CD4-positive, alpha-beta T cell treated with Interleukin-17A for 4 hours (primary cell): ENCODE measurements around the gene PAX6.
"Not testable (repeated sequence)": the region's sequence is repeated elsewhere in the genome, so short reads cannot be mapped to it uniquely, and the experiment has no call there.

Source experiments
- DNase-seq: peaks from one replicate; pipeline ENCODE4 v3.0.0-alpha.2; 2020; ENCODE audit warnings: mixed read lengths

PAX6 gene

GRCh38 chr11:31763296-31763695, 47.8 kb downstream of the PAX6 start:
- no peak for DNase-seq

DNA sequence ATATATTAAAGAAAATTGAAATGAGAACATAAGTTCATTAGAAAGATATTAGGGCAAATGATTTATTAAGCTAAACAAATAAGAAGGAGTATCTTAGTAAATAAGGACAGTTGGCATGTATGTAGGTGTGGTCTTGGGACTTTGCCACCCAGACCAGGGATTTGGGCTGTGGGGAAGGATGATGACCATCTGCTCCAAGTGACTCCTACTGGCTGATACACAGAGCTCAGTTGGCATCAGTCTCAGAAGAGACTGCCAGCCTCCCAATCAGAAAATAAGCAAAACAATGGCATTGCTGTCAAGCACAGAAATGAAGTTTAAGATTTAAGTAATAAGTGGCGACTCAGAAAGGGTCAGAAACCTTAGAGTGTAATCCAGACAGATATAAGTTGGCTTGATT, 49.5 kb downstream of the PAX6 start:
- no peak for DNase-seq

- DNase-seq: no peak
These were observed 53.8 kb downstream of the PAX6 start for GRCh38 chr11:31757260-31757835.

GRCh38 chr11:31747581-31747980, 63.5 kb downstream of the PAX6 start:
- DNase-seq: no peak

GRCh38 chr11:31740731-31741368, 70.3 kb downstream of the PAX6 start:
- not testable (repeated sequence) for DNase-seq

DNA sequence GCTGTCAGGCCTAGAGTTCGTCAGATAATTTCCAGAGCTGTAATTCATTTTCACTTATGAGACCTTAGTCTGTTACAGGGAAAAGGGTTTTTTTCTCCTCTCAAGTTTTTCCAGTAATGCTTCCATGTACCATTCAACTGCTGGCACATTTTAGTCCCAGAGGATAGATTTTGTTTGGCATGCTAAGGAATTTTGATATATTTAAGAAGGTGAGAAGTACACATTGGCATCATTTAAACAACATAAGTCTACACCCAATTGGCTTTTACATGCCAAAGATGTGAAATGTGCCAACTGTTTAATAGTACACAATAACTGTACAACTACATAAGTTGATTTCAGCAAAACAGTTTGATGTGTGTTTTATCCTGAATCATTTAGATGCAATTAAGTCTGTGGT, 71.0 kb downstream of the PAX6 start:
- DNase-seq: no peak
